Measurements from ENCODE around the gene UNC5C. TPM values are rescaled to one million over a fixed set of nuclear protein-coding genes. Genes with fewer than 3 reads are reported as not detected.

UNC5C gene
- total and polyA plus RNA-seq, 2 of the 4 experiments (the other 2 are of a cell fraction), result under 0.01 TPM

- CTCF ChIA-PET, result interaction anchor here (0.6 kb wide), 1 partner anchor 76 kb away, joined by 3 read pairs; no protein-coding TSS in a partner anchor
- H2AK9ac ChIP-seq (replicated peaks; ENCODE audit: low read depth, low read length, poor library complexity), result no peak overlapping the region
Measured at GRCh38 chr4:95381843-95382580, 166.8 kb downstream of the UNC5C start.

More at GRCh38 chr4:95381843-95382580, 166.8 kb downstream of the UNC5C start:
- no peak overlapping the region for H4K8ac ChIP-seq (ENCODE audit: low read depth in 2 of 2, low read length in 2 of 2)
- no TSS peak for BruUV-seq (replicated peaks)
- H4K20me1 ChIP-seq (ENCODE audit: insufficient read depth, low read length), result no peaks in the 10 kb centered on the region
- TF ChIP-seq CHD1 (IDR thresholded peaks at IDR 0.05; ENCODE audit: low read depth, low read length) (no peak), RFX5 (IDR thresholded peaks at IDR 0.05; ENCODE audit: low read depth, low read length) (no peak), NFE2L2 (IDR thresholded peaks at IDR 0.05; ENCODE audit: low read depth, low read length) (no peak), MAZ (IDR thresholded peaks at IDR 0.05; ENCODE audit: borderline replicate concordance, low read depth, low read length) (no peak)
- no peak overlapping the region for H2BK120ac ChIP-seq (ENCODE audit: low read depth, low read length)
- no CpG with 5 or more reads among the region's 4 CpGs for WGBS, 2 experiments (ENCODE audit: extremely low coverage in 2 of 2, insufficient read length in 1 of 2)
- no peak overlapping the region for H2BK5ac ChIP-seq (ENCODE audit: low read depth, low read length, poor library complexity, severe bottlenecking)
- H2AK5ac ChIP-seq (ENCODE audit: low read depth, low read length), result no peak overlapping the region
- no peak overlapping the region for H4K5ac ChIP-seq (ENCODE audit: low read depth, low read length)
- no peak overlapping the region for H3K4me3 ChIP-seq (ENCODE audit: insufficient read depth, low read depth, low read length)
- POLR2A ChIA-PET (ENCODE audit: unreplicated experiment), result interaction anchor here (0.6 kb wide), 1 partner anchor 727 kb away, joined by 9 read pairs; no protein-coding TSS in a partner anchor
- no peaks in the 10 kb centered on the region for H3K9me3 ChIP-seq (ENCODE audit: control insufficient read depth, insufficient read depth, low read length)
- no peak overlapping the region for H3K23ac ChIP-seq (ENCODE audit: low read depth, low read length)
- H3K27ac ChIP-seq (ENCODE audit: insufficient read depth, low read length), result no peak overlapping the region
- H3K9ac ChIP-seq (ENCODE audit: low read depth, low read length), result no peak overlapping the region
- H3K79me1 ChIP-seq (ENCODE audit: low read depth in 1 of 2, low read length in 2 of 2), result no peaks in the 10 kb centered on the region
- ATAC-seq (ENCODE audit: low read depth), result no peak
- dilution Hi-C loops (cut with HindIII; ENCODE audit: low sequenced_read_pairs, unreplicated experiment), result no loop called here
- no peak overlapping the region for H3K4me2 ChIP-seq (ENCODE audit: low read depth, low read length)
- H3K4me1 ChIP-seq (ENCODE audit: control insufficient read depth, insufficient read depth, low read length), result no peaks in the 10 kb centered on the region
- H3K14ac ChIP-seq (replicated peaks; ENCODE audit: low read depth, low read length), result no peak overlapping the region
- H4K91ac ChIP-seq (ENCODE audit: insufficient read depth, low read depth, low read length), result no peak overlapping the region
- in situ Hi-C loops (cut with MboI; ENCODE audit: low sequenced_read_pairs), result no loop called here
- H3K18ac ChIP-seq (ENCODE audit: low read depth, low read length), result no peak overlapping the region
- intact Hi-C loops (cut with micrococcal nuclease), result no loop called here
- no peak overlapping the region for H3K4ac ChIP-seq (ENCODE audit: low read depth, low read length)
- H2BK20ac ChIP-seq (ENCODE audit: low read depth, low read length), result no peak overlapping the region
- no peaks in the 10 kb centered on the region for H3K27me3 ChIP-seq (ENCODE audit: control insufficient read depth, insufficient read depth, low read length)
- H3K9me1 ChIP-seq (ENCODE audit: insufficient read depth, low read length), result no peaks in the 10 kb centered on the region
- no peaks in the 10 kb centered on the region for H3K36me3 ChIP-seq (ENCODE audit: control insufficient read depth, insufficient read depth, low read length)
- H3K56ac ChIP-seq (ENCODE audit: extremely low read depth, insufficient read depth, low read length), result no peak overlapping the region
- no peak overlapping the region for H2BK15ac ChIP-seq (ENCODE audit: low read depth, low read length)
- no peak for DNase-seq
- H2AFZ ChIP-seq (replicated peaks; ENCODE audit: low read length, poor library complexity), result no peak overlapping the region
